Activated B cell treated with CpG ODN at 0.5 μM for 24 hours (primary cell): Measurements from ENCODE around the gene RFTN1. TPM values are rescaled to one million over a fixed set of nuclear protein-coding genes. Genes with fewer than 3 reads are reported as not detected.

Experiments used
- ATAC-seq: fragments of 200-7000 bp; cut with Tn5 transposase; one replicate; pipeline ENCODE4 v1.10.0; 2021; ENCODE audit warnings: low read depth, mild to moderate bottlenecking, moderate library complexity
- CTCF ChIA-PET: fragments of 350-600 bp; sonication (Branson Sonifier 250); formaldehyde crosslinking; loops from one replicate; lab custom pipeline; 2021; ENCODE audit warnings: antibody characterized with exemption; lab: Charles Lee
- POLR2A ChIA-PET: fragments of 350-600 bp; sonication (Branson Sonifier 250); formaldehyde crosslinking; loops from one replicate; lab custom pipeline; 2021; ENCODE audit warnings: antibody characterized with exemption; lab: Charles Lee
- DNase-seq: peaks from one replicate; pipeline ENCODE4 v3.0.0; 2022
- H3K27ac Mint-ChIP-seq: one replicate; pipeline ENCODE4 v1.8.0; 2020; ENCODE audit warnings: mixed read lengths
- H3K27me3 Mint-ChIP-seq: one replicate; pipeline ENCODE4 v1.8.0; 2021; ENCODE audit warnings: mixed read lengths
- H3K36me3 Mint-ChIP-seq: one replicate; pipeline ENCODE4 v1.8.0; 2021; ENCODE audit warnings: low read depth, mixed read lengths
- H3K4me1 Mint-ChIP-seq: one replicate; pipeline ENCODE4 v1.8.0; 2021; ENCODE audit warnings: mixed read lengths
- H3K4me3 Mint-ChIP-seq: one replicate; pipeline ENCODE4 v1.8.0; 2020; ENCODE audit warnings: mild to moderate bottlenecking, mixed read lengths
- H3K9me3 Mint-ChIP-seq: one replicate; pipeline ENCODE4 v1.8.0; 2020; ENCODE audit warnings: mixed read lengths
- intact Hi-C: fragments of 100-400 bp; cut with micrococcal nuclease; formaldehyde crosslinking; loops from one replicate; pipeline ENCODE4 v1.15.1; 2024
- total RNA-seq: library from RNA; stranded (reverse); gene quantifications from 2 replicates; pipeline ENCODE4 v1.2.3, GENCODE V29; 2022
- TF ChIP-seq, protein P1 (sequence below): fragments of 200-600 bp; IDR thresholded peaks from one replicate; pipeline ENCODE4 v1.8.0; 2022; ENCODE audit warnings: antibody characterized with exemption, mild to moderate bottlenecking

RFTN1 gene
- total RNA-seq, 1 donor from 2014 or later = 365 TPM

DNA sequence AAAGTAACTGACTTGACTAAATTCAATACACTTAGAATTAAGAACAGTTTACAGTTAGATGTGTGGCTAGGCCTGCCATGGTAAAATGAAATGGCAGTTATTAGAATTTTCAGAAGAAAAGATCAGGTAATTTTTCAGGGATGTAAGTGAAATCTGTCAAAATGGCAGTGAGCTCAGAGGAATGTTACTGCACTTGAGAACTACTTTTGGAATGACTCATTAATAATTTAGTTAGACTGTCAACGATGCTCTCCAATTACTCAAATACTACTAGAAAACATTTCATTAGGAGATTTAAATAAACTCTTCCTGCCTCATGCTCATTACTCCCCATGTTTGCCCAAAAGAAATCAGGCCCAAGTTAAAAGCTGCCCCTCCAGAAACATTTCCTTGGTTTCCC, 84.4 kb downstream of the RFTN1 start:
- intact Hi-C loops = no loop called here
- peak overlapping the region; percentile 1 for H3K4me3 Mint-ChIP-seq

DNA sequence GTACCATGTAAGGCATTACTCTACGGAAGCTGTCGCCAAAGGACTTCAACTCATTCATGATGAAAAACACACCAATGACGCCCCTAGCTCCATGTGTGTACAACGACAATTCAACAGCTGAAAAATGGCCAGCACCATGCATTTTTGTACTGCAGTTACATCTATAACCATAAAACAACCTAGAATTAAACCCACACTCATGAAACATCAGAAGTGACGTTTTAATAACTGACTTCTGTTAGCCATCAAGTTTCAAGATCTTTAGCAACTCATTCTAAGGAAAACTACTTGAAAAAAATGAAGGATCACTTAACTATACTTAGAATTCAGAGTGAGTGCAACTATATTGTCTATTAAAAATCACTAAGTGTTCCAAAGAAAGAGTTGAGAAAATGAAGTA, 84.9 kb downstream of the RFTN1 start:
- no peaks in the 10 kb centered on the region for H3K9me3 Mint-ChIP-seq
- H3K4me3 Mint-ChIP-seq = no peak overlapping the region
- CTCF ChIA-PET = no interaction called here
- peaks cover 90% of the 10 kb centered on the region for H3K36me3 Mint-ChIP-seq
- POLR2A ChIA-PET = interaction anchor here (0.8 kb wide), 1 partner anchor 50 kb away, joined by 3 read pairs; no protein-coding TSS in a partner anchor
- TF ChIP-seq, protein P1, sequence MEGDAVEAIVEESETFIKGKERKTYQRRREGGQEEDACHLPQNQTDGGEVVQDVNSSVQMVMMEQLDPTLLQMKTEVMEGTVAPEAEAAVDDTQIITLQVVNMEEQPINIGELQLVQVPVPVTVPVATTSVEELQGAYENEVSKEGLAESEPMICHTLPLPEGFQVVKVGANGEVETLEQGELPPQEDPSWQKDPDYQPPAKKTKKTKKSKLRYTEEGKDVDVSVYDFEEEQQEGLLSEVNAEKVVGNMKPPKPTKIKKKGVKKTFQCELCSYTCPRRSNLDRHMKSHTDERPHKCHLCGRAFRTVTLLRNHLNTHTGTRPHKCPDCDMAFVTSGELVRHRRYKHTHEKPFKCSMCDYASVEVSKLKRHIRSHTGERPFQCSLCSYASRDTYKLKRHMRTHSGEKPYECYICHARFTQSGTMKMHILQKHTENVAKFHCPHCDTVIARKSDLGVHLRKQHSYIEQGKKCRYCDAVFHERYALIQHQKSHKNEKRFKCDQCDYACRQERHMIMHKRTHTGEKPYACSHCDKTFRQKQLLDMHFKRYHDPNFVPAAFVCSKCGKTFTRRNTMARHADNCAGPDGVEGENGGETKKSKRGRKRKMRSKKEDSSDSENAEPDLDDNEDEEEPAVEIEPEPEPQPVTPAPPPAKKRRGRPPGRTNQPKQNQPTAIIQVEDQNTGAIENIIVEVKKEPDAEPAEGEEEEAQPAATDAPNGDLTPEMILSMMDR = no peak
- intact Hi-C loops = no loop called here
- H3K4me1 Mint-ChIP-seq = peaks cover 80% of the 10 kb centered on the region
- no peaks in the 10 kb centered on the region for H3K27me3 Mint-ChIP-seq
- DNase-seq (no peak), ATAC-seq (no peak)
- no peak overlapping the region for H3K27ac Mint-ChIP-seq

More for the DNA sequence above, 84.4 kb downstream of the RFTN1 start:
- no peak for DNase-seq
- ChIA-PET CTCF (interaction anchor here (1.1 kb wide), 1 partner anchor 83 kb away, joined by 3 read pairs; no protein-coding TSS in a partner anchor), POLR2A (interaction anchor here (0.8 kb wide), 1 partner anchor 51 kb away, joined by 3 read pairs; no protein-coding TSS in a partner anchor)
- ATAC-seq = no peak
- Mint-ChIP-seq H3K27ac (no peak overlapping the region), H3K4me1 (peaks cover 82% of the 10 kb centered on the region), H3K27me3 (no peaks in the 10 kb centered on the region), H3K36me3 (peaks cover 88% of the 10 kb centered on the region), H3K9me3 (no peaks in the 10 kb centered on the region)
- TF ChIP-seq, protein P1 = no peak

DNA sequence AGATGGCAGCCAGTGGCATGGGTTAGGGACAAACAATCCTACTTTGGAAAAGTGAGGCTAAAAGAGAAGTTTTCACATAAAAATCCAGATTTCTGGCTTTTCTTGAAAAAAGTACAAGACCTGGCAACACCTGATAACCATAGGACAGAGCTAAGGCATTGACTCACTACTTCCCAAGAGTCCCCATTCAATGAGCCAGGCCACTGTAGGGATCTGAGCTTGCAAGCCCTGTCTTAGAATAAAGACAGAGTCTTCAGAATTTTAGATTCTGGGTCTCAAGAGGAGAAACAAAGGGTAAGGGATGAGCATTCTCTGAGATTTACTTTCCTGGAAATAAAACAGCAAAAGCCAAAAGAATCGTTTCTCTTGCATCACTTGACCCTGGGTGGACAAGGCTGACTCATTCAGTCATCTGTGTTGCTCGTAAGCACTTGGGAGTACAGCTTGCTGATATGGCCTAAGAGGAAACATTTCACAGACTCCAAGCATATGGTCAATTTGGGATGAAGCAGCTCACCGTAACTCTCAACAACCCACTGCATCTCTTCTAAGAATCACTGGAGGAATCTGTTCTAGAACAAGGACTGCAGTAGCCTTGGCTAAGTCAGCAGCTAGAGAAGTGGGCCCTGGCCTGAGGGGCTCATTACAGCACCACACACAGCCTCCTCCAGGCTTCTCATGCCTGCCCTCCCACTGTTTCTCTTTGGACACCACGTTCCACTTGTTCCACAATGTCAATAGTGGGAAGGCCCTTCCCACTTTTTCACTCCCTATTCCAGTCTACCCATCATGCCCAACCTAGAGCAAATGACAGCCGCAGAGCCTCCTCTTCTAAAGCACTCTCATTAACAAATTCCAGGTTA, 86.2 kb downstream of the RFTN1 start:
- Mint-ChIP-seq H3K36me3 (peaks cover 85% of the 10 kb centered on the region), H3K4me3 (no peak overlapping the region)
- CTCF ChIA-PET = no interaction called here

DNA sequence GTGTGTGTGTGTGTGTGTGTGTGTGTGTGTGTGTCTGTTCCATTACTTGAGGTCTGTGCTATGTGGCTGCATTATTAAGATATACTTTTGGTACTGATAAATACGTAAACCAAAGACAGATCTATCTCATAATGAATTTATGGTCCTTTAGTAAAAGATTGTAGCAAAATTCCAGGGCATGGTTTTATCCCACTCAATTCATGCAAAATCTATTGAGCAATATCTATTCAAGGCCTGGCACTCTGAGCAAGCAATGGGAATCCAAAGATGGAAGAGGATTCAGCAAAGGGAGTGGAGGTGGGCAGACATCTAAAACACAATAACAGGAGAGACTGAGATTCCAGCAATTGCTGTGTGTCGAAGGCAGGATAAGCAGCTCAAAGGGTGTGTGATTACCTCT, 86.8 kb downstream of the RFTN1 start:
- H3K36me3 Mint-ChIP-seq = peaks cover 80% of the 10 kb centered on the region
- H3K4me3 Mint-ChIP-seq = no peak overlapping the region
- ATAC-seq (no peak), DNase-seq (no peak)
- POLR2A ChIA-PET = interaction anchor here (1.4 kb wide), 1 partner anchor 12 kb away, joined by 4 read pairs; no protein-coding TSS in a partner anchor
- intact Hi-C loops = no loop called here
- TF ChIP-seq, protein P1 = no peak
- CTCF ChIA-PET = no interaction called here
- no peak overlapping the region for H3K27ac Mint-ChIP-seq
- H3K4me1 Mint-ChIP-seq = peaks cover 67% of the 10 kb centered on the region
- no peaks in the 10 kb centered on the region for H3K9me3 Mint-ChIP-seq
- no peaks in the 10 kb centered on the region for H3K27me3 Mint-ChIP-seq

More for the DNA sequence above, 86.2 kb downstream of the RFTN1 start:
- no peak for DNase-seq
- intact Hi-C loops = no loop called here
- H3K27me3 Mint-ChIP-seq = no peaks in the 10 kb centered on the region
- no peak overlapping the region for H3K27ac Mint-ChIP-seq
- POLR2A ChIA-PET = interaction anchor here (1.4 kb wide), 1 partner anchor 13 kb away, joined by 4 read pairs; no protein-coding TSS in a partner anchor
- no peaks in the 10 kb centered on the region for H3K9me3 Mint-ChIP-seq
- no peak for ATAC-seq
- H3K4me1 Mint-ChIP-seq = peaks cover 74% of the 10 kb centered on the region
- TF ChIP-seq, protein P1 = no peak

DNA sequence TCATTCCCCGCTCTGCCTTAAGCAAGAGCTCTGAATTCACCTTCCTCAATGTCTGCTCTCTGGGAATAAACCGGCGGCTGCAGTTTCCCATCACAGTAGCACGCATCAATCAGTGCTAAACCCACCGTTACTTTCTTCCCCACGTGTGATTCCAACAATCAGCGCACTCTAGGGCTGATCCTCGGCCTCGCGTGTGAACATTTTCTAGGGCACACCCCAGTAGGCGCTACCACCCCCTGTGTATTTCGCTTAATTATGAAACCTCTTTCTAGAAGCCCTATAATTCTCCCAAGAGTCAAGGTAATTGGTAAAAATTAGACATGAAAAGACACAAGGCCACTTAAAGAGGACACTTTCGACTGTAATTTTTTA, 87.5 kb downstream of the RFTN1 start:
- no peak overlapping the region for H3K27ac Mint-ChIP-seq
- H3K4me1 Mint-ChIP-seq = peaks cover 61% of the 10 kb centered on the region
- peaks cover 79% of the 10 kb centered on the region for H3K36me3 Mint-ChIP-seq
- TF ChIP-seq, protein P1 = no peak
- ChIA-PET CTCF (no interaction called here), POLR2A (interaction anchor here (1.0 kb wide), 1 partner anchor 11 kb away, joined by 3 read pairs; no protein-coding TSS in a partner anchor)
- no peaks in the 10 kb centered on the region for H3K27me3 Mint-ChIP-seq
- no peak overlapping the region for H3K4me3 Mint-ChIP-seq
- ATAC-seq (no peak), DNase-seq (no peak)
- no peaks in the 10 kb centered on the region for H3K9me3 Mint-ChIP-seq
- intact Hi-C loops = no loop called here
